GM19043 (cell line): ENCODE data around the gene SH2D7.

Source experiments
- ATAC-seq: cut with Tn5 transposase; IDR thresholded peaks from one replicate; pipeline ENCODE4 v1.9.1; 2021; ENCODE audit warnings: low read depth; ENCODE audit not compliant: unreplicated experiment

Gene SH2D7

GRCh38 chr15:78101423-78102105 is 9.2 kb downstream of the SH2D7 start:
- no peak for ATAC-seq

DNA sequence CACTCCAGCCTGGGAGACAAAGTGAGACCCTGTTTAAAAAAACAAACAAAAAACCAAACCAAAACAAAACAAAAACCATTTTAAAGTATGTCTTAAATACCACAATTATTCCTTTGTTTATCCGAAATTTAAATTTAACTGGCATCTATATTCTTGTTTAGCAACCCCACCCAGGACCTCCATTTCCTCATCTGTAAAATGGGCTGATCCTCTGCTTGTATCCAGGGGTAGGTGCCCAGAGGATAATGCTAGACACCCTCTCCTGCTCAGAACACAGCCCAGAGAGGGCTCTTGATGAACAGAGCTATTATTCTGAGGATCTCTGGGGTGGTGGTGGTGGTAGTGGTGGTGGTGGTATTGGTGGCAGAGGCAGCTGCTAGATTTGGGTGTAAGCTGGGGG is 9.8 kb downstream of the SH2D7 start:
- ATAC-seq, result no peak

- no peak for ATAC-seq
These were observed 10.4 kb downstream of the SH2D7 start for GRCh38 chr15:78102741-78103140.

DNA sequence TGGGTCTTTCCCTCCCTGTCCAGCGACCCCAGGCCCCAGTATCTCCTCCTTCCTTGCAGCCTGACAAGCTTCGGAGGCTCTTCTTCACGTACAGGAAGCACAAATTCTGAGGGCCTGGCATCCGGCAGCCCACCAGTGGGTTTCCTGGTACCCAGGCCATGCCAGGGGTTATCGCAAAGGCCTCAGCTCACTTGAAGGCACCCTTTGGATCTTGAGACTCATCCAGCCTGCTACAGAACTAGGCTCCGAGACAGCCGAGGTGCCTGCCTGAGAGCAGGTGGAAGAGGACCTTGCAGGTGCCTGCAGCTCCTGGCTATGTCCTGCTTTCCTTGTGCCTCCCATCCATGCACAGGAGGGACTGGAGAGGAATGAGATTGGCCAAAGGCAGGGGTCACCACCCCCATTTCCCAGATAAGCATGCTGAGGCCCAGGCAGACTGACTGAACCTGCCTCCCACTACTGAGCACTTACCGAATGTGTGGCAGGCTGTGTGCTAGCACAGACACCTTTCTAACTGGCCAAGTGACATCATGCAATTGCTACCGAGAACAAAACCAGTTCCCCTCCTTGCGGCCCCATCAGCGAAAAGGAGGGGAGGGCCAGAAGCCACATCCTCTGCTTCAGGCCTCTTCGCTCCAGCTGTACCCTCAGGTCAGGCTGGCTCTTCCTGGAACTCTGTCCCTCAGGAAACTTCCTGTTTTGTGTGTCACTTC is 11.2 kb downstream of the SH2D7 start:
- peak; percentile 88 for ATAC-seq

GRCh38 chr15:78104119-78104479 is 11.7 kb downstream of the SH2D7 start:
- ATAC-seq, result peak; percentile 21

- no peak for ATAC-seq
These were observed 12.5 kb downstream of the SH2D7 start for GRCh38 chr15:78104566-78105475.

GRCh38 chr15:78105476-78106241 is 13.3 kb downstream of the SH2D7 start:
- ATAC-seq, result no peak

GRCh38 chr15:78107471-78107870 is 15.1 kb downstream of the SH2D7 start:
- ATAC-seq, result no peak

DNA sequence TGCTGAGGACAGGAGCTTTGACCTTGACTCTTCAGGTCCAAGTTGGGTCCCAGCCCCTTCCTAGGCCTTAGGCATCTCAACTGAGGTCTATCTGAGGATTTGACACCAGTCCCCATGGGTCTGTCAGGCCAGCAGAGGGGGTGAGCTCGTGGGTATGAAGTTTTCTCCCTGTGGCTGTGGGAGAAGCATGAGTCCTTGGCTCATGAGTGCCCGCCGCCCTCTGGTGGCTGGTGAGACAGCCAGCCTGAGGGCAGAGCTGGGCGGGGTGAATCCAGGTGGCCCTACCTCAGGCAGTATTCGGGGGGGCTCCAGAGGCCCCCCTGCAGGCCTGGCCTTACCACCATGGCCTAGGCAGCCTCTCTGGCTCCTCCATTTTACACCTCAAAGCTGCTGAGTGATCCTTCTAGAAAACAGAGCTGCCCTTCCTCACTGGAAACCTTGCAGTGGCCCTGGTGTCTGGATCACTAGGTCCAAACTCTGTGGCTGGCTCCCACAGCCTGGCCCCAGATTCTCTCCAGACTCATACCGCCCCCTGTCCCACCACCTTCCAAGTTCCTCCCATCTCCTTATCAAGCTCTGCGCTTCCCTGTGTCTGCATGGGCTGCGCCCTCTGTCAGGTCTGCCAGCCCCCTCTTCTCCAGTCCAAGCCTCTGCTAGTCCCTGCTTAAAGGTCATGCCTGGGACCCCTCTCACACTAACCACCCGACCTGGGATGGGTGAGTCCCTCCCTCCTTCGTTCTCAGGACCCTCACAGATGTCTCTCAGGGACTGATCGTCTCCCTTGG is 16.1 kb downstream of the SH2D7 start:
- no peak for ATAC-seq

- no peak for ATAC-seq
These were observed 16.8 kb downstream of the SH2D7 start for GRCh38 chr15:78109156-78109555.

GRCh38 chr15:78110096-78110495 is 17.7 kb downstream of the SH2D7 start:
- no peak for ATAC-seq

DNA sequence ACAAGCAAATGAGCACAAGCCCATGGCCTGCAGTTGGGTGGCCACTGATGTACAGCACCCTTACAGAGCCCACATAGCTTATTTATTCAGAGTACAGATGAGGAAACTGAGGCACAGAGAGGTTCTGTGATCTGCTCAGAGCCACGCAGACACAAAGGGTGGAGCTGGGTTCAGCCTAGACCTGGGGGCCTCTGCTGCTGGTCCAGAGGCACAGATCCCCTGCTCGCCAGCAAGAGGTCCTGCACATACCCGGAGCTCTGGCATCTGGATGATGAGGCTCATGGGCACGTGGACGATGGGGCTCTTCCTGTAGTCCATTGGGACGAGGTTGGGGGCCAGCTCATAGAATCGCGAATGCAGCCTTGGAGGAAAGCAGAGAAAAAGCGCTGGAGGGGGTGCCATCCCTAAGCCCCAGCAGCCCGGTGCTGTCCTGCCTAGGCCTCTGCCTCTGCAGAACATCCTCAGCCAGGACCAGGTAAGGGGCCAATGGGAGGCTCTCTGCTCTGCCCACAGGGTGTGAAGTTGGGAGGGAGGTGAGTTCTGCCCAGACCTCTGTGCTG is 18.6 kb downstream of the SH2D7 start:
- ATAC-seq, result no peak

GRCh38 chr15:78111788-78112187 is 19.4 kb downstream of the SH2D7 start:
- ATAC-seq, result no peak

GRCh38 chr15:78112551-78112950 is 20.2 kb downstream of the SH2D7 start:
- no peak for ATAC-seq

- no peak for ATAC-seq
These were observed 28.2 kb downstream of the SH2D7 start for GRCh38 chr15:78120523-78120922.

- no peak for ATAC-seq
These were observed 32.9 kb downstream of the SH2D7 start for GRCh38 chr15:78125267-78125666.

DNA sequence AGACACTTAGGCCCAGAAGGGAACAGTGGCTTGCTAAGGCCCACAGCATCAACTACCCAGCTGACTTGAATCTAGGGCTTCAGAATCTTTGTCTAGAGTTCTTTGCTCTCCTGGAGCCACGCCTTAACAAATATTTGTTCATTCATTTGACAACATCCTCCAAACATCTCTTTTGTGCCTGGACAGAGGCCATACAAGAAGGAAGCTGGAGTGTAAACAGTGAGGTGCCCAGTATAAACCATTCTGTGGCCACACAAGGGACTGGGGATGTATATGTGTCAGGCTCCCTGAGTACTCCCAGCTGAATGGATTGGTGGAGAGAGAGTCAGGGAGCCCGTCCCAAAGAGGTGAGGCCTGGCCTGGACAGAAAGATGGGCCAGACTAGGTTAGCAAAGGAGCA is 35.5 kb downstream of the SH2D7 start:
- ATAC-seq, result no peak

GRCh38 chr15:78129077-78129750 is 36.9 kb downstream of the SH2D7 start:
- ATAC-seq, result no peak

DNA sequence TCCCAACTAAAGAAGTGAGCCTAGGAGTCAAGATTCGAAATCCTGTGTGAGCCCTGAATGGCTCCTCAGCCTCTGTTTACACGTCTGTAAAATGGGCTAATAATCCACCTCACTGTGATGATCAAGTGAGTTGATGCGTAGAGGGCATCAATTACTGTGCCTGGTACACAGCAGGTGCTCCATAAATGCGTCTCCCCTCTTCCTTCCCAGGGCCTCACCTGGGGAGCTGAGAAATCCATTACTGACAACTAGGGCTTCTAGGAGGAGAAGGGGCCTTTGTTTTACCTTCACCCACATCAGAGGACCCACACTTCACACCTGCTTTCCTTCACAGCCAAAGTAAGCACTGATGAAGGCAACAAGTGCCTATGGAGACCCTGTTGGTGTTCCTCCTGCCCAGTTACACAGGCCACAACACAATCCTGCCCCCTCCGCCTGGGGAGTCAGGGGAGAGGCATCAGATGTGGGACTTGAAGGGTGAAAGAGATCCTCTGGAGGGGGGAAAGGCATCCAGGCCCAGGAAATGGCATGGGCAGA is 37.5 kb downstream of the SH2D7 start:
- ATAC-seq, result no peak
